Left lung (tissue), 10 donors: ENCODE results near the gene DLX1. TPM values are rescaled to one million over a fixed set of nuclear protein-coding genes. Genes with fewer than 3 reads are reported as not detected.
"Not testable (repeated sequence)": the region's sequence is repeated elsewhere in the genome, so short reads cannot be mapped to it uniquely, and the experiment has no call there.

Experiments
- ATAC-seq: fragments of 200-7000 bp; cut with Tn5 transposase; one replicate; pipeline ENCODE4 v1.9.1; 2020; ENCODE audit warnings: moderate library complexity
- DNase-seq, 4 donors: peaks; one replicate each; pipeline ENCODE4 v3.0.0-alpha.2; 2013 to 2020
- H3K27ac ChIP-seq, 2 donors: fragments of 200-600 bp; sonication (generic) in 1 of 2; one replicate each; pipeline versions ENCODE4 v1.5.0 to v1.8.0; 2020 to 2021
- H3K27me3 ChIP-seq, 2 donors: fragments of 200-600 bp; sonication (generic) in 1 of 2; one replicate each; pipeline versions ENCODE4 v1.5.0 to v1.8.0; 2020 to 2021
- H3K36me3 ChIP-seq, 2 donors: fragments of 200-600 bp; sonication (generic) in 1 of 2; one replicate each; pipeline versions ENCODE4 v1.5.0 to v1.8.0; 2020 to 2021
- H3K4me1 ChIP-seq, 2 donors: fragments of 200-600 bp; one replicate each; pipeline ENCODE4 v1.8.0; 2021
- H3K4me3 ChIP-seq, 2 donors: fragments of 200-600 bp; sonication (generic) in 1 of 2; one replicate each; pipeline versions ENCODE4 v1.5.0 to v1.8.0; 2020 to 2021; ENCODE audit warnings: mild to moderate bottlenecking in 1 of 2
- H3K9me3 ChIP-seq, 2 donors: fragments of 200-600 bp; sonication (generic) in 1 of 2; one replicate each; pipeline versions ENCODE4 v1.5.0 to v1.8.0; 2020 to 2021
- intact Hi-C, 2 donors: fragments of 100-400 bp; cut with DNase I; formaldehyde crosslinking; loops; one replicate each; pipeline versions ENCODE4 v1.11.2 to v1.14.2; 2022
- polyA plus RNA-seq, 6 donors: library from polyadenylated mRNA; unstranded; fragments of 120-200 nt; gene quantifications; one replicate each; pipeline ENCODE4 v1.2.1, GENCODE V29; 2013; ENCODE audit not compliant: insufficient read length in 6 of 6
- total RNA-seq, 2 donors: library from RNA; stranded (reverse); fragmentation: NEBNext Ultra II Directional; extraction: Animal tissue kit (Norgen Biotek cat#: 25700); gene quantifications; one replicate each; pipeline ENCODE4 v1.2.1, GENCODE V29; 2021
- TF ChIP-seq, protein P1 (sequence below), 2 donors: fragments of 200-600 bp; sonication (generic) in 1 of 2; IDR thresholded peaks; one replicate each; pipeline versions ENCODE4 v1.5.0 to v1.8.0; 2021; ENCODE audit warnings: antibody characterized with exemption in 2 of 2
- donor health status: DM: no; HTN: yes; CAD: no.
- donor health status: DM: no; HTN: no; CAD: no.

DLX1 gene
- total and polyA plus RNA-seq, 8 donors, result 0.09 to 0.11 TPM; not detected in 6

DNA sequence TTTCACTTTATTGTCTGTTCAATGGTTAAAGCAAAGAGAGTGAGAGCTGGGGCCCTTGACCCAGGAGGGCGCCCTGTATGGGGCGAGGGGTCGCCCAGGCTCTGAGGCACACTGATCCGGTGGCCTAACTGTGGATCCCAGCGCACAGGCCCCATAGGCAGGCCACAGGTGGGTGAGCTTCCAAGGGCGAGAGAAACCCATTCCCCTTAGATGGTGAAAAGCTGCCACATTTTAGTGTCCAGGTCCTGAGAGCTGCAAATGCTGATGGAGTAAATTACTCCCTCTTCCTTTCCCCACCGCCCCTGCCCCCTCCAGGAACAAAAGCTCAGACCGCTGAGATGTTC, 23.3 kb downstream of the DLX1 start:
- ATAC-seq (no peak), DNase-seq (no peak)
- peaks cover 7 to 27% of the 10 kb centered on the region in 2 donors for H3K4me1 ChIP-seq
- intact Hi-C loops, result loop anchor here in 1 of 2 donors (10.0 kb wide), 1 partner anchor 294 kb away; no protein-coding TSS in a partner anchor
- H3K27me3 ChIP-seq, result peaks cover 62 to 90% of the 10 kb centered on the region in 2 donors
- no peaks in the 10 kb centered on the region for H3K9me3 ChIP-seq
- H3K4me3 ChIP-seq, result no peak overlapping the region
- TF ChIP-seq, protein P1, sequence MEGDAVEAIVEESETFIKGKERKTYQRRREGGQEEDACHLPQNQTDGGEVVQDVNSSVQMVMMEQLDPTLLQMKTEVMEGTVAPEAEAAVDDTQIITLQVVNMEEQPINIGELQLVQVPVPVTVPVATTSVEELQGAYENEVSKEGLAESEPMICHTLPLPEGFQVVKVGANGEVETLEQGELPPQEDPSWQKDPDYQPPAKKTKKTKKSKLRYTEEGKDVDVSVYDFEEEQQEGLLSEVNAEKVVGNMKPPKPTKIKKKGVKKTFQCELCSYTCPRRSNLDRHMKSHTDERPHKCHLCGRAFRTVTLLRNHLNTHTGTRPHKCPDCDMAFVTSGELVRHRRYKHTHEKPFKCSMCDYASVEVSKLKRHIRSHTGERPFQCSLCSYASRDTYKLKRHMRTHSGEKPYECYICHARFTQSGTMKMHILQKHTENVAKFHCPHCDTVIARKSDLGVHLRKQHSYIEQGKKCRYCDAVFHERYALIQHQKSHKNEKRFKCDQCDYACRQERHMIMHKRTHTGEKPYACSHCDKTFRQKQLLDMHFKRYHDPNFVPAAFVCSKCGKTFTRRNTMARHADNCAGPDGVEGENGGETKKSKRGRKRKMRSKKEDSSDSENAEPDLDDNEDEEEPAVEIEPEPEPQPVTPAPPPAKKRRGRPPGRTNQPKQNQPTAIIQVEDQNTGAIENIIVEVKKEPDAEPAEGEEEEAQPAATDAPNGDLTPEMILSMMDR (IDR thresholded peaks at IDR 0.05), result no peak
- H3K27ac ChIP-seq, result no peak overlapping the region
- H3K36me3 ChIP-seq, result no peaks in the 10 kb centered on the region

DNA sequence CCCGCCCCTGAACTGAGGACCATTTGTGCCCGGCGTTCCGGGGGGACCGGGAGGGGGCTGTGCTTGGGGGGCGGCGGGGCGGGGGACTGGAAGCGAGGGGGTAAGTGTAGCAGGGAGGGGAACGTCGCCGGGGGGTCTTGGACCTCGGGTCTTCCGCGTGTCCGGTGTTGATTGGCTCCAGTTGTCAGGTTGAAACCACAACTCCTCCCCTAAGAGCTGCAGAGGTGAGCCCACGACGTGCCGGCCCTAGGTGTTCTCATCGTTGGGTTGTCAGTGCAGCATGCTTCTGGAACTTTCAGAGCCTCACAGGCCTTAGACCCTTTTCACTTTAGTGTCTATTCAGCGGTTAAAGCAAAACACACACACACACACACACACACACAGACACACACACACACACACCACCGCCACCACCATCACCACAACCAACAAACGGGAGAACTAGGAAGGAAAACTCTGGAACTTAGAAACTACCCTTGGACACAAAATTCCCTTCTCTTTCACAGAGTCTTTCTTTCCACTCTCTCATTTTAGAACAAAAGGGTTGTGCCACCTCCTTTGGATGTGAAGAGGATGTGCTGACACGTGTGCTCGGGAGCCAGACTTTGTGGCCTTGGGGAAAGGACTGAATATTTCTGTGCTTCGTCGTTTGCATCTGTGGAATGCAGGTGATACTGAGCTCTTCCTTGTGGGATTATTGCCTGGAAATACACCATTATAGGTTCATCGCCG, 24.1 kb downstream of the DLX1 start:
- Histone ChIP-seq H3K27me3 (peaks cover 53 to 90% of the 10 kb centered on the region in 2 donors), H3K4me3 (no peak overlapping the region), H3K4me1 (peaks cover 7 to 22% of the 10 kb centered on the region in 2 donors), H3K27ac (no peak overlapping the region), H3K36me3 (no peaks in the 10 kb centered on the region), H3K9me3 (no peaks in the 10 kb centered on the region)
- ATAC-seq (no peak), DNase-seq (no peak)
- TF ChIP-seq, protein P1 (IDR thresholded peaks at IDR 0.05), result no peak
- intact Hi-C loops, result loop anchor here in 1 of 2 donors (10.0 kb wide), 1 partner anchor 295 kb away; no protein-coding TSS in a partner anchor

DNA sequence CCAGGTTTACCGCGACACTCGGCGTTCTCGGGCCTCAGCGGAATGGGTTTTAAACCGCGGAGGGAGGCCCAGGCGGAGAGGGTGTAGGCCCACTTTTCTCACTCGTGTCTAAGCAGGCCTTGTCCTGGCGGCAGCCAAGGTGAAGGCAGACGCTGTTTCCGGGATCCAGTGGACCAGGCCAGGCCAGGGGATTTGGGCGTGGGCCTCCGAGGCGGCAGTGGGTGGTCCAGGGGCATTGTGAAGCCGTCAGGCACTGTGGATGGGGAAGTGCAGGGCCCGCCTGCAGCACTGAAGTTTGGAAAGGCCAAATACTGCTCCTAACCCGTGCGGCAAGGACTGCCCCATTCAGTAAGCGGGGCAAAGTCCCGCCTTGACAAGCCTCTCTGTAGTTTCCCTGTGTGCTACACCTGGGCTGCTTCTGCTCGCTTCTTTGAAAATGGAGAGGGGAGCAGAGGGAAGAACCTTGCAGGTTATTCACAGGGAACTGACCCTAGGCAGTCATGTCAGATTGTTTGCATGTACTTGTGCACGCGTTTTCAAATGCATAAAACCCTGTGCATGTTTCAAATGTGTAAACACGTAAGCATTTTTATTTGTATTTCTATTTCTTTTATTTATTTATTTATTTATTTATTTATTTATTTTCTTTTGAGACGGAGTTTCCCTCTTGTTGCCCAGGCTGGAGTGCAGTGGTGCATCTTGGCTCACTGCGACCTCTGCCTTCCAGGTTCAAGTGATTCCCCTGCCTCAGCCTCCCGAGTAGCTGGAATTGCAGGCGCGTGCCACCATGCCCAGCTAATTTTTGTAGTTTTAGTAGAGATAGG, 24.9 kb downstream of the DLX1 start:
- H3K4me1 ChIP-seq, result peaks cover 7 to 22% of the 10 kb centered on the region in 2 donors
- intact Hi-C loops, result loop anchor here in 1 of 2 donors (10.0 kb wide), 2 partner anchors 295 to 535 kb away; no protein-coding TSS in a partner anchor
- H3K9me3 ChIP-seq, result no peaks in the 10 kb centered on the region
- H3K36me3 ChIP-seq, result no peaks in the 10 kb centered on the region
- DNase-seq (no peak), ATAC-seq (no peak)
- H3K27me3 ChIP-seq, result peaks cover 45 to 89% of the 10 kb centered on the region in 2 donors
- no peak overlapping the region for H3K27ac ChIP-seq
- no peak overlapping the region for H3K4me3 ChIP-seq
- TF ChIP-seq, protein P1 (IDR thresholded peaks at IDR 0.05), result no peak

DNA sequence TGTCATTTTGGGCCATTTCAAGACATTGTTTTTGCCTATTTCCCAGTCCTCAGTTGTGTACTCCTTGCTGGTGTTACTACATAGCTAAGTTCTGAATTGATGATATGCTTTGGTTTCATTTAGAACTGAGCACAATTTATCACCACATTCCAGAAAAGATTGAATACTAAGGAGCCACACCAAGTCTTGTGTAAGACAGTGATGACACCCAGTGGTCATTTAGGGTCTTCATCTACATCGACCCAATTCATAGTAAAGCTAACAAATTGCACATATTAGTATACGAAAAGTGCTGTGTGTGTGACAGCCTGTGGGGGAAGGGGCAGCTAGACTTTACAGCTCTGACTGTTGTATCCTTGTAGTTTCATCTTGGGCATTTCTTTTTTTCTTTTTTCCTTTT, 28.3 kb downstream of the DLX1 start:
- intact Hi-C loops, result loop anchor here in 1 of 2 donors (10.0 kb wide), 1 partner anchor 539 kb away; no protein-coding TSS in a partner anchor
- Histone ChIP-seq H3K4me1 (no peaks in the 10 kb centered on the region), H3K36me3 (no peaks in the 10 kb centered on the region), H3K4me3 (no peak overlapping the region), H3K9me3 (no peaks in the 10 kb centered on the region), H3K27ac (no peak overlapping the region), H3K27me3 (peaks cover 11 to 58% of the 10 kb centered on the region in 2 donors)
- ATAC-seq (no peak), DNase-seq (no peak)
- TF ChIP-seq, protein P1 (IDR thresholded peaks at IDR 0.05), result peak in 1 of 2 donors; percentile 30

DNA sequence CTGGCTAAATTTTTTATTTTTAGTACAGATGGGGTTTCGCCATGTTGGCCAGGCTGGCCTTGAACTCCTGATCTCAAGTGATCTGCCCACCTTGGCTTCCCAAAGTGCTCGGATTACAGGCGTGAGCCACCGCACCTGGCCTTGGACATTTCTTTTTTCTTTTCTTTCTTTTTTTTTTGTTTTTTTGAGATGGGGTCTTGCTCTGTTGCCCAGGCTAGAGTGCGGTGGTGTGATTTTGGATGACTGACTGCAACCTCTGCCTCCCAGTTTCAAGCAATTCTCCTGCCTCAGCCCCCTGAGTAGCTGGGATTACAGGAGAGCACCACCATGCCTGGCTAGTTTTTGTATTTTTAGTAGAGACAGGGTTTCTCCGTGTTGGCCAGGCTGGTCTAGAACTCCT, 28.9 kb downstream of the DLX1 start:
- H3K27me3 ChIP-seq, result peaks cover 6 to 52% of the 10 kb centered on the region in 2 donors
- intact Hi-C loops, result loop anchor here in 1 of 2 donors (10.0 kb wide), 1 partner anchor 539 kb away; no protein-coding TSS in a partner anchor

More for the DNA sequence above, 28.9 kb downstream of the DLX1 start:
- not testable (repeated sequence) for H3K4me1 ChIP-seq, DNase-seq, H3K4me3 ChIP-seq, H3K36me3 ChIP-seq, H3K9me3 ChIP-seq, ATAC-seq, H3K27ac ChIP-seq
